Upper lobe of right lung (tissue), 1 donor: ENCODE data around the gene DNPH1. TPM values are rescaled to one million over a fixed set of nuclear protein-coding genes. Genes with fewer than 3 reads are reported as not detected.

Experiments
- ATAC-seq: fragments of 200-7000 bp; cut with Tn5 transposase; one replicate; pipeline ENCODE4 v1.9.1; 2020; ENCODE audit warnings: mild to moderate bottlenecking, moderate library complexity
- DNase-seq: peaks from one replicate; pipeline ENCODE4 v3.0.0-alpha.2; 2020
- H3K27ac ChIP-seq: fragments of 200-600 bp; one replicate; pipeline ENCODE4 v1.8.0; 2022
- H3K27me3 ChIP-seq: fragments of 200-600 bp; one replicate; pipeline ENCODE4 v1.8.0; 2022; ENCODE audit warnings: mild to moderate bottlenecking
- H3K36me3 ChIP-seq: fragments of 200-600 bp; one replicate; pipeline ENCODE4 v1.8.0; 2022
- H3K4me1 ChIP-seq: fragments of 200-600 bp; one replicate; pipeline ENCODE4 v1.8.0; 2022
- H3K4me3 ChIP-seq: fragments of 200-600 bp; one replicate; pipeline ENCODE4 v1.8.0; 2022; ENCODE audit warnings: mild to moderate bottlenecking
- H3K9me3 ChIP-seq: fragments of 200-600 bp; one replicate; pipeline ENCODE4 v1.8.0; 2022
- CTCF ChIP-seq: fragments of 200-600 bp; IDR thresholded peaks from one replicate; pipeline ENCODE4 v1.8.0; 2022; ENCODE audit warnings: antibody characterized with exemption
- intact Hi-C: fragments of 100-400 bp; cut with DNase I; formaldehyde crosslinking; loops from one replicate; pipeline ENCODE4 v1.11.0; 2022
- total RNA-seq: library from RNA; stranded (reverse); fragmentation: NEBNext Ultra II Directional; extraction: Animal tissue kit (Norgen Biotek cat#: 25700); gene quantifications from one replicate; pipeline ENCODE4 v1.2.1, GENCODE V29; 2021
- donor health status: DM: no; HTN: yes; CAD: no; lungs with severe emphysema.

DNPH1 gene
- total RNA-seq, 1 donor from 2014 or later = 27.6 TPM

DNA sequence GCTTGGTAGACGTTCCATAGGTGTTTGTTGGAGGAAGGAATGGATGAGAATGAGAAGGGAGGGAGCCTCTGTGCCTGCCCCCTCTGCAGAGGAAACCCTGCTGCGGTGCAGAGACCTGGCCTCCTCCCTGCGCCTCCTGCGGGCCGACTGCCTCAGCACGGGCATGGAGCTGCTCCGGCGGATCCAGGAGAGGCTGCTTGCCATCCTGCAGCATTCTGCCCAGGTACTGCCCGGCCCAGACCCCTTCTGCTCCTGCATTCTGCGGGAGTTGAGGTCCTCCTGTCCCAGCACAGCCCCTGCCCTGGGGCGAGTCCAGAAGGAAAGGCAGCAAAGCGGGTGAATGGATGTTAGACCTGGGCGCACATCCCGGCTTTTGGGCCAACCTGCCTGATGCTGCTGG lies 6.1 kb downstream of the DNPH1 start:
- ATAC-seq (no peak), DNase-seq (peak; percentile 51)
- no peaks in the 10 kb centered on the region for H3K27me3 ChIP-seq
- no peak overlapping the region for H3K27ac ChIP-seq
- H3K4me3 ChIP-seq = no peak overlapping the region
- no peaks in the 10 kb centered on the region for H3K9me3 ChIP-seq
- no peak for TF ChIP-seq CTCF
- intact Hi-C loops = no loop called here
- H3K4me1 ChIP-seq = peaks cover 11% of the 10 kb centered on the region
- peaks cover 27% of the 10 kb centered on the region for H3K36me3 ChIP-seq

- intact Hi-C loops = no loop called here
- DNase-seq = no peak
- no peak overlapping the region for H3K4me3 ChIP-seq
- H3K4me1 ChIP-seq = peaks cover 7% of the 10 kb centered on the region
- TF ChIP-seq CTCF = no peak
- peaks cover 33% of the 10 kb centered on the region for H3K36me3 ChIP-seq
- no peak overlapping the region for H3K27ac ChIP-seq
- no peaks in the 10 kb centered on the region for H3K9me3 ChIP-seq
- ATAC-seq = no peak
- no peaks in the 10 kb centered on the region for H3K27me3 ChIP-seq
Measured at GRCh38 chr6:43222418-43223059, 6.7 kb downstream of the DNPH1 start.

DNA sequence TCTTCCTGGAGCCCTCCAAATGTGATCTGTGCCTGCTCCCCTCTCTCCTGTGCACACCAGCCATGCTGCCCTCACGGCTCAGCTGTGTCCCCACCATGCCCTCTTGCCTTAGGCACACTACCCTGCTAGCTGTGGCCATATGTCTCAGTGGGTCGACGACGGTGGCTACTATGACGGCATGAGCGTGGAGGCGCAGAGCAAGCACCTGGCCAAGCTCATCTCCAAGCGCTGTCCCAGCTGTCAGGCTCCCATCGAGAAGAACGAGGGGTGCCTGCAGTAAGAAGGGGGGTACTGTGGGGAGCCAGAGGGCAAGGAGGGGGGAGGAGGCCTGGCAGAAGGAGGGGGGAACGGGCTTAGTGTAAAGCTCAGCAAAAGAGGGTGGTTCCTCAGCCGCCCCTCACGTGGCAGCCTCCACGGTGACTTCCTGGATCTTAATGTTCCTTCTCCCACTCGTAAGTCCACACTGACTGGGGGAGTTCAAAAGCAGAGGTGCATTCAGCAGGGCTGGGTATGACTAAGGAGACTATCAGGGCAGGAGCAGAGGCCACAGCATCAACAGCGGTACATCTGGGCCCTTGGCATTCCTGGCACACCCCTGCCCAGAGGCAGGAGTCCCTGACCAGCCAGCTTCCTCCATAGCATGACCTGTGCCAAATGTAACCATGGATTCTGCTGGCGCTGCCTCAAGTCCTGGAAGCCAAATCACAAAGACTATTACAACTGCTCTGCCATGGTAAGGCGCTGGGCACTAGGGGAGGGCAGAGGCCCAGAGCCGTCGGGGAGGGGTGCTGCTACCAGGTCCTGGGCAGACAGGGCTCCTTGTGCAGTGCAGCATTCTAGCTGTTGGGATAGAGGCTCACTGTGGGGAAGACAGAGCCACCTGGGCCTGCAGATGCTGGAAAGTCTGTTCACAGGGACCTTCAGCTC lies 8.0 kb downstream of the DNPH1 start:
- H3K4me1 ChIP-seq = peaks cover 7% of the 10 kb centered on the region
- DNase-seq (peak; percentile 34), ATAC-seq (no peak)
- intact Hi-C loops = no loop called here
- no peak overlapping the region for H3K4me3 ChIP-seq
- TF ChIP-seq CTCF = no peak
- no peaks in the 10 kb centered on the region for H3K27me3 ChIP-seq
- no peak overlapping the region for H3K27ac ChIP-seq
- peaks cover 46% of the 10 kb centered on the region for H3K36me3 ChIP-seq
- no peaks in the 10 kb centered on the region for H3K9me3 ChIP-seq

DNA sequence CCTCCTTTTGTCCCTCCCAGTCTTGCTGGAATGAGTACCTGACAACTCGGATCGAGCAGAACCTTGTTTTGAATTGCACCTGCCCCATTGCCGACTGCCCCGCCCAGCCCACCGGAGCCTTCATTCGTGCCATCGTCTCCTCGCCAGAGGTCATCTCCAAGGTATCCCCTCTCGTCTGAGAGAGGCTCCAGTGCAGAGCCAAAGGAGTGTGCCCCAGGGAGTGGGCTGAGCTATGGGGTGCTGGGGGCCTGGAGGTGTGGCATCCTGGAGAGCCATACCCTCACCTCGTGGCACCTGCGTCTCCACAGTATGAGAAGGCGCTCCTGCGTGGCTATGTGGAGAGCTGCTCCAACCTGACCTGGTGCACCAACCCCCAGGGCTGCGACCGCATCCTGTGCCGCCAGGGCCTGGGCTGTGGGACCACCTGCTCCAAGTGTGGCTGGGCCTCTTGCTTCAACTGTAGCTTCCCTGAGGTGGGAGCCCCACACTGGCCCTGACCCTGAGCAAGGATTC lies 8.8 kb downstream of the DNPH1 start:
- TF ChIP-seq CTCF = no peak
- Histone ChIP-seq H3K27ac (no peak overlapping the region), H3K27me3 (no peaks in the 10 kb centered on the region), H3K4me1 (peaks cover 7% of the 10 kb centered on the region), H3K4me3 (no peak overlapping the region), H3K9me3 (no peaks in the 10 kb centered on the region), H3K36me3 (peaks cover 54% of the 10 kb centered on the region)
- ATAC-seq (no peak), DNase-seq (peak; percentile 50)
- intact Hi-C loops = no loop called here

GRCh38 chr6:43219814-43220213 lies 9.5 kb downstream of the DNPH1 start:
- H3K9me3 ChIP-seq = no peaks in the 10 kb centered on the region
- peaks cover 5% of the 10 kb centered on the region for H3K4me1 ChIP-seq
- H3K27ac ChIP-seq = no peak overlapping the region
- TF ChIP-seq CTCF = no peak
- intact Hi-C loops = no loop called here
- H3K4me3 ChIP-seq = no peak overlapping the region
- H3K27me3 ChIP-seq = no peaks in the 10 kb centered on the region
- H3K36me3 ChIP-seq = peaks cover 61% of the 10 kb centered on the region
- ATAC-seq (no peak), DNase-seq (no peak)
